Breast epithelium (tissue), 4 donors: Measurements from ENCODE around the gene MTARC1. TPM values are rescaled to one million over a fixed set of nuclear protein-coding genes. Genes with fewer than 3 reads are reported as not detected.

ENCODE experiments used
- DNase-seq, 2 donors: peaks; one replicate each; pipeline ENCODE4 v3.0.0-alpha.2; 2019; ENCODE audit warnings: low spot score in 2 of 2
- H3K27ac ChIP-seq, 2 donors: fragments of 200-600 bp; sonication (generic) in 1 of 2; one replicate each; pipeline ENCODE4 v1.5.1; 2016 to 2019; ENCODE audit warnings: mild to moderate bottlenecking in 1 of 2
- H3K27me3 ChIP-seq, 2 donors: fragments of 200-600 bp; sonication (generic) in 1 of 2; one replicate each; pipeline versions ENCODE4 v1.5.1 to v1.6.0; 2017 to 2019; ENCODE audit warnings: control low read depth in 1 of 2, mild to moderate bottlenecking in 1 of 2
- H3K36me3 ChIP-seq: fragments of 200-600 bp; one replicate; pipeline ENCODE4 v1.5.1; 2019
- H3K4me1 ChIP-seq, 2 donors: fragments of 200-600 bp; sonication (generic); one replicate each; pipeline ENCODE4 v1.5.1; 2016 to 2019; ENCODE audit warnings: control low read depth in 1 of 2
- H3K4me3 ChIP-seq, 3 donors: fragments of 200-600 bp; sonication (generic); 1 replicate in 2 of 3; 2 replicates in 1 of 3; pipeline ENCODE4 v1.5.1; 2016 to 2019; ENCODE audit warnings: mild to moderate bottlenecking in 3 of 3, moderate library complexity in 2 of 3
- H3K9me3 ChIP-seq, 2 donors: fragments of 200-600 bp; sonication (generic) in 1 of 2; one replicate each; pipeline ENCODE4 v1.5.1; 2016 to 2019; ENCODE audit warnings: control low read depth in 1 of 2
- POLR2A ChIP-seq: fragments of 450-650 bp; IDR thresholded peaks from one replicate; pipeline ENCODE4 v1.6.1; 2016; ENCODE audit warnings: antibody characterized with exemption, mild to moderate bottlenecking, moderate library complexity
- POLR2AphosphoS5 ChIP-seq, 3 donors: sonication (generic); formaldehyde crosslinking; IDR thresholded peaks; one replicate each; pipeline ENCODE4 v1.6.1; 2017; ENCODE audit warnings: antibody characterized with exemption in 3 of 3
- intact Hi-C: fragments of 100-400 bp; cut with DNase I; formaldehyde crosslinking; loops from one replicate; pipeline ENCODE4 v1.15.1; 2023; ENCODE audit warnings: low total_unique reads
- total RNA-seq, 3 donors: library from RNA; depleted of rRNA; stranded (reverse); fragments of >200 nt; gene quantifications; one replicate each; pipeline ENCODE4 v1.1.0, GENCODE V29; 2016
- TF ChIP-seq, protein P1 (sequence below), 3 donors: fragments of 450-650 bp; IDR thresholded peaks; one replicate each; pipeline ENCODE4 v1.5.1; 2016 to 2017; ENCODE audit warnings: antibody characterized with exemption in 3 of 3, mild to moderate bottlenecking in 3 of 3, moderate library complexity in 3 of 3

MTARC1 gene
- total RNA-seq, 3 donors from 2014 or later, result 32.1 to 133 (median 47.9) TPM

- Histone ChIP-seq H3K4me3 (no peak overlapping the region), H3K27ac (no peak overlapping the region), H3K27me3 (no peaks in the 10 kb centered on the region), H3K4me1 (no peaks in the 10 kb centered on the region), H3K9me3 (no peaks in the 10 kb centered on the region), H3K36me3 (no peaks in the 10 kb centered on the region)
- intact Hi-C loops, result no loop called here
- DNase-seq, result no peak
- TF ChIP-seq POLR2A, result no peak
- TF ChIP-seq POLR2AphosphoS5 (IDR thresholded peaks at IDR 0.05), result no peak
- TF ChIP-seq, protein P1, sequence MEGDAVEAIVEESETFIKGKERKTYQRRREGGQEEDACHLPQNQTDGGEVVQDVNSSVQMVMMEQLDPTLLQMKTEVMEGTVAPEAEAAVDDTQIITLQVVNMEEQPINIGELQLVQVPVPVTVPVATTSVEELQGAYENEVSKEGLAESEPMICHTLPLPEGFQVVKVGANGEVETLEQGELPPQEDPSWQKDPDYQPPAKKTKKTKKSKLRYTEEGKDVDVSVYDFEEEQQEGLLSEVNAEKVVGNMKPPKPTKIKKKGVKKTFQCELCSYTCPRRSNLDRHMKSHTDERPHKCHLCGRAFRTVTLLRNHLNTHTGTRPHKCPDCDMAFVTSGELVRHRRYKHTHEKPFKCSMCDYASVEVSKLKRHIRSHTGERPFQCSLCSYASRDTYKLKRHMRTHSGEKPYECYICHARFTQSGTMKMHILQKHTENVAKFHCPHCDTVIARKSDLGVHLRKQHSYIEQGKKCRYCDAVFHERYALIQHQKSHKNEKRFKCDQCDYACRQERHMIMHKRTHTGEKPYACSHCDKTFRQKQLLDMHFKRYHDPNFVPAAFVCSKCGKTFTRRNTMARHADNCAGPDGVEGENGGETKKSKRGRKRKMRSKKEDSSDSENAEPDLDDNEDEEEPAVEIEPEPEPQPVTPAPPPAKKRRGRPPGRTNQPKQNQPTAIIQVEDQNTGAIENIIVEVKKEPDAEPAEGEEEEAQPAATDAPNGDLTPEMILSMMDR (IDR thresholded peaks at IDR 0.05), result no peak
Observed at GRCh38 chr1:220761688-220762427, 24.9 kb upstream of the MTARC1 start.

- intact Hi-C loops, result no loop called here
- no peaks in the 10 kb centered on the region for H3K36me3 ChIP-seq
Observed at GRCh38 chr1:220764757-220765156, 22.0 kb upstream of the MTARC1 start.

GRCh38 chr1:220767312-220768125 lies 19.2 kb upstream of the MTARC1 start:
- H3K36me3 ChIP-seq, result no peaks in the 10 kb centered on the region
- no peak for DNase-seq

More at GRCh38 chr1:220764757-220765156, 22.0 kb upstream of the MTARC1 start:
- Histone ChIP-seq H3K27ac (no peak overlapping the region), H3K4me1 (no peaks in the 10 kb centered on the region), H3K9me3 (no peaks in the 10 kb centered on the region), H3K4me3 (no peak overlapping the region), H3K27me3 (no peaks in the 10 kb centered on the region)
- no peak for DNase-seq
- TF ChIP-seq, protein P1 (IDR thresholded peaks at IDR 0.05), result no peak
- TF ChIP-seq POLR2A, result no peak
- no peak for TF ChIP-seq POLR2AphosphoS5 (IDR thresholded peaks at IDR 0.05)

GRCh38 chr1:220768126-220768601 lies 18.5 kb upstream of the MTARC1 start:
- H3K9me3 ChIP-seq, result no peaks in the 10 kb centered on the region
- no peak overlapping the region for H3K4me3 ChIP-seq
- no peak for TF ChIP-seq POLR2AphosphoS5 (IDR thresholded peaks at IDR 0.05)
- TF ChIP-seq, protein P1 (IDR thresholded peaks at IDR 0.05), result no peak
- no peak for TF ChIP-seq POLR2A
- no peaks in the 10 kb centered on the region for H3K4me1 ChIP-seq
- no peak for DNase-seq
- intact Hi-C loops, result no loop called here
- H3K36me3 ChIP-seq, result no peaks in the 10 kb centered on the region
- H3K27me3 ChIP-seq, result no peaks in the 10 kb centered on the region
- H3K27ac ChIP-seq, result peak overlapping the region in 1 of 2 donors; percentile 10

More at GRCh38 chr1:220767312-220768125, 19.2 kb upstream of the MTARC1 start:
- Histone ChIP-seq H3K4me1 (no peaks in the 10 kb centered on the region), H3K4me3 (no peak overlapping the region), H3K27ac (peak overlapping the region in 1 of 2 donors; percentile 10), H3K9me3 (no peaks in the 10 kb centered on the region), H3K27me3 (no peaks in the 10 kb centered on the region)
- TF ChIP-seq POLR2AphosphoS5 (IDR thresholded peaks at IDR 0.05) (no peak), POLR2A (no peak)
- TF ChIP-seq, protein P1 (IDR thresholded peaks at IDR 0.05), result no peak
- intact Hi-C loops, result no loop called here

DNA sequence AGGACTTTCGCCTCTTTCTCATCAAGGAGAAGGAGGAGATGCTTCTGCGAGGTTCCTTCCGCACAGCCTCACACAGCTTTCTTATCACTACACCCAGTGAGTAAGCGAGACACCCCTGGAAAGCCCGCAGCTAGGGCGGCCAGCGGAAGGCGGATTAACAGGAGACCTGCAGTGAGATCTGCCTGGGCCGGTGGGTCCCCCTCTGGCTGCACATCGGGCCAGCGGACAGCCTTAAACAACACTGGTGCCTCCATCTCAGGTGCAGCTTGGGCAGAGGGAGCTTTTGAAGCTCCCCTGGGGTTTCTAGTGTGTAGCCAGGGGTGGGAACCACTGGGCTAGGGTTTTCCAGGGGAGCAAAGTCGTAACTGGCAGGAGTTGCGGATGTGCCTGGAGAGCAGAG lies 17.5 kb upstream of the MTARC1 start:
- no peaks in the 10 kb centered on the region for H3K36me3 ChIP-seq
- H3K4me1 ChIP-seq, result no peaks in the 10 kb centered on the region
- no peaks in the 10 kb centered on the region for H3K9me3 ChIP-seq
- no peak overlapping the region for H3K4me3 ChIP-seq
- no peak overlapping the region for H3K27ac ChIP-seq
- no peaks in the 10 kb centered on the region for H3K27me3 ChIP-seq
- TF ChIP-seq, protein P1 (IDR thresholded peaks at IDR 0.05), result no peak
- no peak for TF ChIP-seq POLR2AphosphoS5 (IDR thresholded peaks at IDR 0.05)
- TF ChIP-seq POLR2A, result no peak
- intact Hi-C loops, result no loop called here
- DNase-seq, result no peak
